RCC 7860 (cell line): Measurements from ENCODE around the gene CDC14A.
"Not testable (repeated sequence)": the region's sequence is repeated elsewhere in the genome, so short reads cannot be mapped to it uniquely, and the experiment has no call there.

Source experiments
- DNase-seq: peaks from one replicate; pipeline ENCODE4 v3.0.0-alpha.2; 2015; ENCODE audit warnings: low spot score
- FAIRE-seq: peaks from 2 replicates; lab custom pipeline; 2012; peaks lifted over from hg19 to GRCh38; lab: Jason Lieb, UNC

Gene CDC14A

GRCh38 chr1:100352267-100353070 lies at the start of gene CDC14A:
Gene CDC14A, plus strand, starts transcription at chr1:100352506. Its CDS starts 449 bp downstream, at chr1:100352955.
- DNase-seq (peak; percentile 96), FAIRE-seq (peak; percentile 74)

- DNase-seq, result no peak
- FAIRE-seq, result no peak
Observed at GRCh38 chr1:100302739-100303138, 49.6 kb upstream of the CDC14A start.

GRCh38 chr1:100304227-100304626 lies 48.1 kb upstream of the CDC14A start:
- FAIRE-seq (no peak), DNase-seq (no peak)

GRCh38 chr1:100304921-100305320 lies 47.4 kb upstream of the CDC14A start:
- FAIRE-seq (no peak), DNase-seq (no peak)

GRCh38 chr1:100305954-100306353 lies 46.4 kb upstream of the CDC14A start:
- no peak for FAIRE-seq

GRCh38 chr1:100306735-100307313 lies 45.5 kb upstream of the CDC14A start:
- no peak for FAIRE-seq
- no peak for DNase-seq

More at GRCh38 chr1:100305954-100306353, 46.4 kb upstream of the CDC14A start:
- DNase-seq, result no peak

GRCh38 chr1:100308777-100309176 lies 43.5 kb upstream of the CDC14A start:
- FAIRE-seq, result peak; percentile 49
- DNase-seq, result no peak

GRCh38 chr1:100309863-100310262 lies 42.4 kb upstream of the CDC14A start:
- FAIRE-seq, result no peak

GRCh38 chr1:100313382-100313781 lies 38.9 kb upstream of the CDC14A start:
- FAIRE-seq (no peak), DNase-seq (no peak)

More at GRCh38 chr1:100309863-100310262, 42.4 kb upstream of the CDC14A start:
- no peak for DNase-seq

GRCh38 chr1:100316622-100317021 lies 35.7 kb upstream of the CDC14A start:
- no peak for DNase-seq
- FAIRE-seq, result no peak

GRCh38 chr1:100320311-100321099 lies 31.8 kb upstream of the CDC14A start:
- FAIRE-seq, result no peak

GRCh38 chr1:100321100-100321493 lies 31.2 kb upstream of the CDC14A start:
- DNase-seq, result no peak
- no peak for FAIRE-seq

More at GRCh38 chr1:100320311-100321099, 31.8 kb upstream of the CDC14A start:
- DNase-seq, result no peak

GRCh38 chr1:100321506-100321905 lies 30.8 kb upstream of the CDC14A start:
- FAIRE-seq (no peak), DNase-seq (no peak)

- peak; percentile 61 for FAIRE-seq
- DNase-seq, result no peak
Observed at GRCh38 chr1:100322436-100323211, 29.7 kb upstream of the CDC14A start.

GRCh38 chr1:100323419-100324106 lies 28.7 kb upstream of the CDC14A start:
- DNase-seq (no peak), FAIRE-seq (no peak)

GRCh38 chr1:100325415-100326324 lies 26.6 kb upstream of the CDC14A start:
- no peak for FAIRE-seq

GRCh38 chr1:100326325-100326670 lies 26.0 kb upstream of the CDC14A start:
- DNase-seq, FAIRE-seq: not testable (repeated sequence)

More at GRCh38 chr1:100325415-100326324, 26.6 kb upstream of the CDC14A start:
- no peak for DNase-seq

- FAIRE-seq, result no peak
- no peak for DNase-seq
Observed at GRCh38 chr1:100328133-100328532, 24.2 kb upstream of the CDC14A start.

GRCh38 chr1:100331146-100331545 lies 21.2 kb upstream of the CDC14A start:
- FAIRE-seq, result peak; percentile 50
- not testable (repeated sequence) for DNase-seq
